BJ (cell line): ENCODE data around the gene LNPK. TPM values are rescaled to one million over a fixed set of nuclear protein-coding genes. Genes with fewer than 3 reads are reported as not detected.

Experiments used
- CTCF ChIA-PET: fragments of 350-600 bp; formaldehyde crosslinking; extraction: SDS; loops from one replicate; lab custom pipeline; 2021; ENCODE audit warnings: antibody characterized with exemption, inconsistent platforms; lab: Yijun Ruan, JAX
- POLR2A ChIA-PET: fragments of 300-600 bp; sonication (Branson Sonifier 250); formaldehyde crosslinking; extraction: SDS; loops from one replicate; lab custom pipeline; 2021; ENCODE audit warnings: antibody characterized with exemption; lab: Charles Lee
- DNase-seq: peaks from one replicate; pipeline ENCODE4 v3.0.0-alpha.2; 2011; ENCODE audit warnings: low read depth
- H3K27me3 ChIP-seq: 2 replicates; pipeline ENCODE4 v1.6.0; 2011; ENCODE audit warnings: low read length; ENCODE audit not compliant: control insufficient read depth, insufficient read depth
- H3K36me3 ChIP-seq: 2 replicates; pipeline ENCODE4 v1.5.1; 2011; ENCODE audit warnings: low read length; ENCODE audit not compliant: control insufficient read depth, insufficient read depth
- H3K4me3 ChIP-seq: 2 replicates; pipeline ENCODE4 v1.5.1; 2011; ENCODE audit warnings: low read depth, mild to moderate bottlenecking, control low read depth, low read length
- polyA plus RNA-seq: library from polyadenylated mRNA; depleted of rRNA; stranded (reverse); fragments of >200 nt; gene quantifications from 2 replicates; pipeline ENCODE4 v1.2.3, GENCODE V29; 2011
- TF ChIP-seq, protein P1 (sequence below): IDR thresholded peaks from 2 replicates; pipeline ENCODE4 v1.5.1; 2011; ENCODE audit warnings: low read depth, mild to moderate bottlenecking, control low read depth, inconsistent platforms, low read length, moderate library complexity; ENCODE audit not compliant: insufficient read depth

The LNPK gene
- polyA plus RNA-seq, 1 experiment, result 19.6 TPM

DNA sequence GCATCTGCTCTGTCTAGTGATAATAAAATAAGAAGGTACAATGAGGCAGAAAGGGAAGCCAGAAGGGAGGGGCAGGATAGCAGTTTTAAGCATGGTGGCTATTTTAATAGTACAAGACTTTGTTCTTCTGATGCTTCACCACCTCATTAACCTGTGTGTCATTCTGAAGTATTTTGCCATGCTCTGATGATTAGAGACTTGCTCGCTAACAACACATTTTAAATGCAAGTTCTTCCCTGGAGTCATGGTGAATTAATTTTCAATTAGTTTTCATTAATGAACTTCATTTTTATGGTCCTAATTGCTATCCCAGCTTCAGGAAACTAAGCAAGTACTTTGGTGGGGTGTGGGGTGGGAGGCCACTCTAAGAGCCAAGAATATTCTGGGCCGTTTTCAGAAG is 25.7 kb upstream of the LNPK start:
- ChIA-PET POLR2A (no interaction called here), CTCF (interaction anchor here (0.6 to 1.0 kb wide), 3 partner anchors 12 to 1342 kb away, joined by 3 read pairs; no protein-coding TSS in a partner anchor)
- TF ChIP-seq, protein P1, sequence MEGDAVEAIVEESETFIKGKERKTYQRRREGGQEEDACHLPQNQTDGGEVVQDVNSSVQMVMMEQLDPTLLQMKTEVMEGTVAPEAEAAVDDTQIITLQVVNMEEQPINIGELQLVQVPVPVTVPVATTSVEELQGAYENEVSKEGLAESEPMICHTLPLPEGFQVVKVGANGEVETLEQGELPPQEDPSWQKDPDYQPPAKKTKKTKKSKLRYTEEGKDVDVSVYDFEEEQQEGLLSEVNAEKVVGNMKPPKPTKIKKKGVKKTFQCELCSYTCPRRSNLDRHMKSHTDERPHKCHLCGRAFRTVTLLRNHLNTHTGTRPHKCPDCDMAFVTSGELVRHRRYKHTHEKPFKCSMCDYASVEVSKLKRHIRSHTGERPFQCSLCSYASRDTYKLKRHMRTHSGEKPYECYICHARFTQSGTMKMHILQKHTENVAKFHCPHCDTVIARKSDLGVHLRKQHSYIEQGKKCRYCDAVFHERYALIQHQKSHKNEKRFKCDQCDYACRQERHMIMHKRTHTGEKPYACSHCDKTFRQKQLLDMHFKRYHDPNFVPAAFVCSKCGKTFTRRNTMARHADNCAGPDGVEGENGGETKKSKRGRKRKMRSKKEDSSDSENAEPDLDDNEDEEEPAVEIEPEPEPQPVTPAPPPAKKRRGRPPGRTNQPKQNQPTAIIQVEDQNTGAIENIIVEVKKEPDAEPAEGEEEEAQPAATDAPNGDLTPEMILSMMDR, result no peak
- Histone ChIP-seq H3K36me3 (no peaks in the 10 kb centered on the region), H3K27me3 (no peaks in the 10 kb centered on the region; the same call in 1 of the 2 replicates), H3K4me3 (no peak overlapping the region)
- DNase-seq, result no peak

DNA sequence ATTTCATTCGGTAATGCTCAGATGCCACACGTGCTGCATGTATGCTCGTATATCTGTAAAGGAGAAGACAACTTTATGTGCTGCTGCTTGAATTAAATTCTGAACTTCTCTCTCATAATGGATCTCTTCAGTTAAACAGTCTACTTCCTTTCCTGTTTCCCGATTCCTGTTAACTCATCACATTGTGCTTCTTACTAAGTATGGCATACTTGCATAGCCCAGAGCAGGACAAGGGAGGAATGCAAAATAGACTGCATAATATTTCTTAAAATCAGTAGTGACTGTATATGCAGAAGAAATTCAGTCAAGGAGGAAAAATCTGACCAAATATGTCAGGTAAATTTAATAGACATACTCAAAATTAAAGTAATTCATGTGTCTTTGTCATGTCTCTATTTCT is 23.9 kb upstream of the LNPK start:
- no peak for DNase-seq
- POLR2A ChIA-PET, result no interaction called here
- CTCF ChIA-PET, result no interaction called here
- H3K27me3 ChIP-seq, result no peaks in the 10 kb centered on the region; the same call in 1 of the 2 replicates
- TF ChIP-seq, protein P1, result no peak
- no peaks in the 10 kb centered on the region for H3K36me3 ChIP-seq
- H3K4me3 ChIP-seq, result no peak overlapping the region

DNA sequence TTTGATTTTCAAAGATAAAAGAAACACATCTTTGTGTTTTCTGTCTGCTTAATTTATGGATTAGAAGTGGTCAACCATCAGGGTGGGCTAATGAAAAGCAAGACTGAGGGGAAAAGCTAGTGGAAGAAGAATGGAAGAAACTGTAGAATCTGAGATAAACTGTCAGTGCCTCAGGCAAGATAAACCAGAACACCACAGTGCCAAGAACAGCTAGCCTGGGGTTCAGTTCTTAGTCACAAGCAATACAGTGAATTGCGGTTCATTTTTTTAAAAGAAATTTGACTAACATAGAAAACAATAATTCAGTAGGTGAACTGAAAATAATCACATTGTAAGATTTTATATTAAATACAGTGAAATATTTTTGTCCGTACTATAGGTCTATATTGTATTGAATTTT is 22.0 kb upstream of the LNPK start:
- Histone ChIP-seq H3K27me3 (no peaks in the 10 kb centered on the region), H3K36me3 (no peaks in the 10 kb centered on the region), H3K4me3 (no peak overlapping the region)
- DNase-seq, result no peak
- CTCF ChIA-PET, result interaction anchor here (1.1 kb wide), 1 partner anchor 9 kb away, joined by 3 read pairs; no protein-coding TSS in a partner anchor
- TF ChIP-seq, protein P1, result no peak
- POLR2A ChIA-PET, result no interaction called here

DNA sequence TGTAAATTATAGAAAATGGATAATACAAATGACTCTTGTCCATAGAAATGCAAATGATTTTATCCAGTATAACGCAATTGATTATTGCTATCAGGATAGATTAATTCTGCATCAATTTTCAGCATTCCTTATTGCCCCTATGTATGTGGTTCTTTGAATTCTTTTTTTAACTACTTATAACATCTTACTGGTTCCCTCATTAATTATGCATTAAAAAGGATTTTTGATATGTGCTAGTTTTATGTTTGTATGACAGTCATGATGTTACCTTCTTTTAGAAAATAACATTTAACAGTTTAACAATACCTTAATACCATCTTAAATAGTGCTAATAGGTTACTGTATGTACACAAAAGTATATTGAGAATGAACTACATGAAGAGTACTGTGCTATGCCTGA is 20.0 kb upstream of the LNPK start:
- H3K36me3 ChIP-seq, result no peaks in the 10 kb centered on the region
- no peaks in the 10 kb centered on the region for H3K27me3 ChIP-seq
- no peak for DNase-seq
- TF ChIP-seq, protein P1, result no peak
- H3K4me3 ChIP-seq, result no peak overlapping the region
- ChIA-PET POLR2A (no interaction called here), CTCF (no interaction called here)

DNA sequence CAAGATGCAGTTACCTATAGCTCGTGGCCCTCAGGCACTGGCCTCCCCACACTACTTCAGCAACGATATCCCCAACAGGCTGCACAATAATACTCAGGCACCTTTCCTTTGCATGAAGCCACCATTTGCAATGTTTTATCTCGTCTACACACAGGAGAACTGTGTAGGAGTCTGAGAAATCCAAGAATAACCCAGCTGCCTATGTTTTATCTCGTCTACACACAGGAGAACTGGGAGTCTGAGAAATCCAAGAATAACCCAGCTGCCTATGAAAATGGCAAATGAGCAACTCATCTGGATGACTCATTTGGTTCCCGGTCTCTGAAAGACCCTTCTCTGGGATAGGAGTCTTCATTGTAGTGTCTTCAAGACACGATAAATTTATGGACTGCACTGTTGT is 18.3 kb upstream of the LNPK start:
- TF ChIP-seq, protein P1, result no peak
- Histone ChIP-seq H3K4me3 (no peak overlapping the region), H3K36me3 (no peaks in the 10 kb centered on the region), H3K27me3 (no peaks in the 10 kb centered on the region)
- CTCF ChIA-PET, result no interaction called here
- no peak for DNase-seq
- POLR2A ChIA-PET, result no interaction called here
